ENCODE results near the gene ERICH4.
"Not testable (repeated sequence)": the region's sequence is repeated elsewhere in the genome, so short reads cannot be mapped to it uniquely, and the experiment has no call there.

The ERICH4 gene

DNA sequence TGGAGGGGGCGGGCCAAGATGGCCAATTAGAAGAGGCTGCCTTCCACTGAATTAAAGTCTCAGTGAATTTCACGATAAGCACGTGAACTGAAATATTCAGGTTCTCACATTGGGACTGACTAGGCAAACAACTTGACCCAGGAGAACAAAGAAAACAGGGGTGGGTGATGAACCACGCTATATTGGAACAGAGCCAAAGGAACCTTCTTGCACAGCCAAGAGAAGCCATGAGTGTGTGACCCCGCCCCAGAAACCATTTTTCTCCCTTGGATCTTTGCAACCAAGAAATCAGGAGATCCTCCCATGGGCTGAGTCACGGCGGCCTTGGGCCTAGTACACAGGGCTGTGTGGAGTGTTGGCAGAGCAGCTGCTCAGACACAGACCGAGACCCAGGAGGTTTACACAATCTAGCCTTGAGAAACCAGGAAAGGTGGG, 36.8 kb downstream of the ERICH4 start:
- DNase-seq = no peak

DNA sequence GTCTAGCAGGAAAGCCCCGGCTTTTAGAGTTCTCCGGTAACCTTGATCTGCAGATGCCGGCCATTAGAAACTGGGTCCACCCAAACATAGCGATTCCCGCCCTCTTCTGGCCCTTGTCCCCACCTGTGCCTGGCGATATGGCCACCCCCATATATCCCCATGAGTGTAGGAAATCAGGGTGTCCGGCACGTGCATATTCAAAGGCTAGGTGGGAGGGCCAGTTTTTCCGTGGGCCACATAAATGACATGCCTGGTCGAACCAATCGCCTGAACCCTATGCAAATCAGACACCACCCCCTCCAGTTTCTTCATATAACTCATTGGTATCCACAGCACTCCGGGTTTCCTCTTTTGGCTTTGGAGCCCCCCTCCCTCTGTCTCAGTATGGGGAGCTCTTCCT, 37.4 kb downstream of the ERICH4 start:
- no peak for DNase-seq

DNA sequence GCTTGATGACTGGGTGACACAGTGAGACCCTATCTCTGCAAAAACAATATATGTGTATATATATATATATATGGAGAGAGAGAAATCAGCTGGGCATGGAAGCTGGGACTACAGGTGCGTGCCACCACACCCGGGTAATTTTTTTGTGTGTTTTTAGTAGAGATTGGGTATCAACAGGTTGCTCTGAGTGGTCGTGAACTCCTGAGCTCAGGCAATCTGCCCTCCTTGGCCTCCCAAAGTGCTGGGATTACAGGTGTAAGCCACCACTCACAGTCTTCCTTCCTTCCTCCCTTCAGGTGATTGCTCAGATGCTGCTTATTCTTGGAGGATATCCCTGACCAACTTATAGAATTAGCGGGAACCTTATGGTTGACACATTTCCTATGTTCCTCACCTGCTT, 41.9 kb downstream of the ERICH4 start:
- no peak for DNase-seq

DNA sequence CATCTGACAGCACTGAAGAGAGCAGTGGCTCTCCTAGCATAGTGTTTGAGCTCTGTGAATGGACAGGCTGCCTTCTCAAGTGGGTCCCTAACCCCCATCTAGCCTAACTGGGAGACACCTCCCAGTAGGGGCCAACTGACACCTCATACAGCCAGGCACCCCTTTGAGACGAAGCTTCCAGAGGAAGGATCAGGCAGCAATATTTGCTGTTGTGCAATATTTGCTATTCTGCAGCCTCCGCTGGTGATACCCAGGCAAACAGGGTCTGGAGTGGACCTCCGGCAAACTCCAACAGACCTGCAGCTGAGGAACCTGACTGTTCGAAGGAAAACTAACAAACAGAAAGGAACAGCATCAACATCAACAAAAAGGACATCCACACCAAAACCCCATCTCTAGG, 44.0 kb downstream of the ERICH4 start:
- DNase-seq = not testable (repeated sequence)

DNA sequence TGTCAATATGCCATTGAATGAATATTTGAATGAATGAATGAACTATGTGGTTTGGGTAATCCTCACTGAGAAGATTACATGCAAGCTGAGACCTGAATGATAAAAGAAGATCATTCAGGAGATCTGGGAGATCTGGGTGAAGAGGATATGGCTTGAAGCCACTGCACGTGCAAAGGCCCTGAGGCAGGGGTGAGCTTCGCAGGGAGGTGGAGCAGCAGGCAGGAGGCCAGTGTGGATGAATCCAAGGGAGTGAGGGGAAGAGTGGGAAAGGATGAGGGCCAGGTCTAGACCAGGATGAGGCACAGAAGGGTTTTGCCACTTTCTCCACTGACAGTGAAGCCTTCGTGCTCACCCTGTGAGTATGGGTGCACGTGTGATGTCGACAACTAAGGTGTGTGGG, 49.9 kb downstream of the ERICH4 start:
- DNase-seq = no peak

Data from activated CD4-positive, alpha-beta T cell treated with anti-CD3 and anti-CD28 coated beads for 48 hours (primary cell).